GM23338 (cell line): ENCODE results near the gene JAKMIP1. TPM values are rescaled to one million over a fixed set of nuclear protein-coding genes. Genes with fewer than 3 reads are reported as not detected.

Source experiments
- ATAC-seq: fragments of 200-7000 bp; cut with Tn5 transposase; 3 replicates; pipeline ENCODE4 v1.9.1; 2020
- DNase-seq: peaks from one replicate; pipeline ENCODE4 v3.0.0-alpha.2; 2015; ENCODE audit warnings: low spot score
- H2AFZ ChIP-seq: fragments of 200-600 bp; sonication (generic); 2 replicates; pipeline ENCODE4 v1.8.0; 2016; ENCODE audit warnings: antibody characterized with exemption, mild to moderate bottlenecking, moderate library complexity
- H3F3A ChIP-seq: fragments of 200-600 bp; sonication (generic); replicated peaks from 2 replicates; pipeline ENCODE4 v1.8.0; 2017; ENCODE audit warnings: antibody characterized with exemption, mixed run types, low read depth
- H3K27ac ChIP-seq: fragments of 200-600 bp; sonication (generic); 2 replicates; pipeline ENCODE4 v1.6.1; 2016; ENCODE audit warnings: low read depth
- H3K27me3 ChIP-seq: fragments of 200-600 bp; sonication (generic); 2 replicates; pipeline ENCODE4 v1.8.0; 2016; ENCODE audit warnings: mild to moderate bottlenecking, mixed run types, moderate library complexity; ENCODE audit not compliant: insufficient read depth
- H3K36me3 ChIP-seq: fragments of 200-600 bp; sonication (generic); 2 replicates; pipeline ENCODE4 v1.8.0; 2016; ENCODE audit warnings: mild to moderate bottlenecking; ENCODE audit not compliant: insufficient read depth
- H3K4me1 ChIP-seq: fragments of 200-600 bp; sonication (generic); 2 replicates; pipeline ENCODE4 v1.8.0; 2016; ENCODE audit warnings: mild to moderate bottlenecking, moderate library complexity; ENCODE audit not compliant: insufficient read depth
- H3K4me2 ChIP-seq: fragments of 200-600 bp; sonication (generic); 2 replicates; pipeline ENCODE4 v1.7.1; 2017; ENCODE audit warnings: mixed run types
- H3K4me3 ChIP-seq: fragments of 200-600 bp; sonication (generic); 2 replicates; pipeline ENCODE4 v1.6.1; 2016; ENCODE audit warnings: mixed run types
- H3K79me2 ChIP-seq: fragments of 200-600 bp; sonication (generic); replicated peaks from 2 replicates; pipeline ENCODE4 v1.8.0; 2017; ENCODE audit warnings: mild to moderate bottlenecking; ENCODE audit not compliant: insufficient read depth
- H3K9me2 ChIP-seq: fragments of 200-600 bp; sonication (generic); 2 replicates; pipeline ENCODE4 v1.8.0; 2017; ENCODE audit not compliant: insufficient read depth
- H4K20me1 ChIP-seq: fragments of 200-600 bp; sonication (generic); replicated peaks from 2 replicates; pipeline ENCODE4 v1.8.0; 2017; ENCODE audit warnings: mild to moderate bottlenecking; ENCODE audit not compliant: insufficient read depth
- H3K27ac Mint-ChIP-seq: 2 replicates; pipeline ENCODE4 v1.8.0; 2020; ENCODE audit warnings: inconsistent platforms, mild to moderate bottlenecking, moderate library complexity, mixed read lengths
- H3K27me3 Mint-ChIP-seq: 3 replicates; pipeline ENCODE4 v1.8.0; 2022; ENCODE audit warnings: low read depth, mild to moderate bottlenecking, moderate library complexity, mixed read lengths, inconsistent platforms; ENCODE audit not compliant: insufficient read depth, poor library complexity
- H3K36me3 Mint-ChIP-seq: 3 replicates; pipeline ENCODE4 v1.8.0; 2021; ENCODE audit warnings: low read depth, mild to moderate bottlenecking, inconsistent platforms, moderate library complexity, mixed read lengths
- H3K4me1 Mint-ChIP-seq: 3 replicates; pipeline ENCODE4 v1.8.0; 2020; ENCODE audit warnings: mild to moderate bottlenecking, inconsistent platforms, mixed read lengths
- H3K4me3 Mint-ChIP-seq: 3 replicates; pipeline ENCODE4 v1.8.0; 2021; ENCODE audit warnings: moderate library complexity, mild to moderate bottlenecking, inconsistent platforms, mixed read lengths
- H3K9me3 Mint-ChIP-seq: 3 replicates; pipeline ENCODE4 v1.8.0; 2020; ENCODE audit warnings: moderate library complexity, mild to moderate bottlenecking, inconsistent platforms, mixed read lengths
- CREB1 ChIP-seq: fragments of 250-450 bp; sonication (Bioruptor Pico); IDR thresholded peaks from 2 replicates; pipeline ENCODE4 v1.5.0; 2020; ENCODE audit warnings: low read depth, mild to moderate bottlenecking, moderate library complexity
- CTCF ChIP-seq, 2 experiments: fragments of 200-600 bp in 1 of 2; sonication (generic) in 1 of 2; conservative IDR thresholded peaks; 2 replicates each; pipeline versions ENCODE4 v1.5.1 to v1.6.1; 2016 to 2017; ENCODE audit warnings: antibody characterized with exemption in 2 of 2, low read depth in 2 of 2, mild to moderate bottlenecking in 2 of 2, moderate library complexity in 1 of 2
- ETS1 ChIP-seq: IDR thresholded peaks from 2 replicates; pipeline ENCODE4 v1.6.1; 2016; ENCODE audit warnings: antibody characterized with exemption
- EZH2 ChIP-seq: fragments of 200-600 bp; sonication (generic); IDR thresholded peaks from one replicate; pipeline ENCODE4 v1.8.0; 2017; ENCODE audit warnings: antibody characterized with exemption, mild to moderate bottlenecking, low read depth; ENCODE audit not compliant: unreplicated experiment
- EZH2phosphoT487 ChIP-seq: fragments of 200-600 bp; sonication (generic); IDR thresholded peaks from one replicate; pipeline ENCODE4 v1.8.1; 2018; ENCODE audit warnings: antibody characterized with exemption; ENCODE audit not compliant: unreplicated experiment
- JUNB ChIP-seq: IDR thresholded peaks from one replicate; pipeline ENCODE4 v1.6.1; 2016; ENCODE audit warnings: antibody characterized with exemption; ENCODE audit not compliant: unreplicated experiment
- NANOG ChIP-seq: IDR thresholded peaks from 2 replicates; pipeline ENCODE4 v1.6.1; 2016; ENCODE audit warnings: antibody characterized with exemption, borderline replicate concordance
- POLR2AphosphoS5 ChIP-seq: IDR thresholded peaks from 2 replicates; pipeline ENCODE4 v1.6.1; 2016; ENCODE audit warnings: antibody characterized with exemption, low read depth
- REST ChIP-seq: IDR thresholded peaks from one replicate; pipeline ENCODE4 v1.6.1; 2018; ENCODE audit warnings: antibody characterized with exemption; ENCODE audit not compliant: unreplicated experiment
- STAT1 ChIP-seq: IDR thresholded peaks from one replicate; pipeline ENCODE4 v1.6.1; 2016; ENCODE audit warnings: antibody characterized with exemption; ENCODE audit not compliant: unreplicated experiment
- ZNF114 ChIP-seq: fragments of 250-450 bp; sonication (Bioruptor Pico); IDR thresholded peaks from 2 replicates; pipeline ENCODE4 v1.5.0; 2020; ENCODE audit warnings: mild to moderate bottlenecking, moderate library complexity
- ZNF331 ChIP-seq: fragments of 250-450 bp; sonication (Bioruptor Pico); IDR thresholded peaks from 2 replicates; pipeline ENCODE4 v1.5.0; 2020; ENCODE audit warnings: low read depth, mild to moderate bottlenecking, moderate library complexity
- ZNF462 ChIP-seq: fragments of 250-450 bp; sonication (Bioruptor Pico); IDR thresholded peaks from 2 replicates; pipeline ENCODE4 v1.5.0; 2020; ENCODE audit warnings: mild to moderate bottlenecking, moderate library complexity
- polyA plus RNA-seq: library from polyadenylated mRNA; unstranded; fragments of >200 nt; fragmentation: Nextera tagmentation; extraction: Ambion mirVana; gene quantifications from 2 replicates; pipeline ENCODE4 v1.2.1, GENCODE V29; 2016
- total RNA-seq: library from RNA; depleted of rRNA; stranded (reverse); fragments of >200 nt; shearing (Covaris generic); gene quantifications from 2 replicates; pipeline ENCODE4 v1.2.3, GENCODE V29; 2014

JAKMIP1 gene
- total and polyA plus RNA-seq, 2 experiments from 2014 or later, result 4.6 to 5.1 TPM

GRCh38 chr4:6239486-6239885 lies 39.1 kb upstream of the JAKMIP1 start:
- no peak for DNase-seq

More at GRCh38 chr4:6239486-6239885, 39.1 kb upstream of the JAKMIP1 start:
- Mint-ChIP-seq H3K9me3 (peaks cover 16% of the 10 kb centered on the region), H3K4me1 (no peaks in the 10 kb centered on the region), H3K4me3 (no peak overlapping the region), H3K36me3 (peaks cover 9% of the 10 kb centered on the region; the same call in 2 of the 3 replicates), H3K27me3 (peaks cover 12% of the 10 kb centered on the region), H3K27ac (no peak overlapping the region)
- Histone ChIP-seq H3F3A (no peaks in the 10 kb centered on the region), H2AFZ (no peak overlapping the region), H3K79me2 (no peaks in the 10 kb centered on the region), H3K36me3 (no peaks in the 10 kb centered on the region), H4K20me1 (no peaks in the 10 kb centered on the region), H3K27me3 (peaks cover 5% of the 10 kb centered on the region; the same call in 1 of the 2 replicates), H3K27ac (no peak overlapping the region), H3K4me1 (no peaks in the 10 kb centered on the region), H3K9me2 (no peaks in the 10 kb centered on the region), H3K4me3 (no peak overlapping the region), H3K4me2 (no peak overlapping the region)
- no peak for TF ChIP-seq CREB1 (CRISPR knock-in tag)
- TF ChIP-seq STAT1, result no peak
- no peak for TF ChIP-seq REST
- TF ChIP-seq EZH2phosphoT487, result no peak
- no peak for TF ChIP-seq JUNB
- TF ChIP-seq ETS1, result no peak
- TF ChIP-seq POLR2AphosphoS5, result no peak
- TF ChIP-seq EZH2, result no peak
- no peak for TF ChIP-seq ZNF114
- TF ChIP-seq ZNF462 (CRISPR knock-in tag), result no peak
- TF ChIP-seq NANOG, result no peak
- no peak for TF ChIP-seq CTCF (conservative IDR thresholded peaks at IDR 0.05; ENCODE audit: low read depth in 2 of 2)
- no peak for TF ChIP-seq ZNF331 (CRISPR knock-in tag)
- ATAC-seq, result no peak
